Activated CD4-positive, alpha-beta T cell treated with anti-CD3 and anti-CD28 coated beads, Interleukin-2, Interleukin-4, amounts not matched to agents 100 ng/mL and 50 ng/mL, durations not matched to agents 16 hours and 8 hours (primary cell): ENCODE results near the gene TTYH1.

Experiments used
- DNase-seq: peaks from one replicate; pipeline ENCODE4 v3.0.0-alpha.2; 2020; ENCODE audit warnings: low spot score

Gene TTYH1

GRCh38 chr19:54481326-54481930 is 66.2 kb downstream of the TTYH1 start:
- DNase-seq = peak; percentile 30

- no peak for DNase-seq
Observed at GRCh38 chr19:54482889-54483288, 67.6 kb downstream of the TTYH1 start.

- DNase-seq = no peak
Observed at GRCh38 chr19:54484451-54484850, 69.2 kb downstream of the TTYH1 start.

GRCh38 chr19:54485851-54486250 is 70.6 kb downstream of the TTYH1 start:
- DNase-seq = no peak
